A549 treated with DMSO at 1 μM for 4 hours (cell line): Measurements from ENCODE around the gene TAF4B. TPM values are rescaled to one million over a fixed set of nuclear protein-coding genes. Genes with fewer than 3 reads are reported as not detected.

Experiments used
- total RNA-seq: library from RNA; stranded (reverse); fragments of 200-300 nt; extraction: Qiagen RNA extraction; gene quantifications from 5 replicates; pipeline ENCODE4 v1.2.3, GENCODE V29; 2022; ENCODE audit warnings: low read depth

TAF4B gene, protein sequence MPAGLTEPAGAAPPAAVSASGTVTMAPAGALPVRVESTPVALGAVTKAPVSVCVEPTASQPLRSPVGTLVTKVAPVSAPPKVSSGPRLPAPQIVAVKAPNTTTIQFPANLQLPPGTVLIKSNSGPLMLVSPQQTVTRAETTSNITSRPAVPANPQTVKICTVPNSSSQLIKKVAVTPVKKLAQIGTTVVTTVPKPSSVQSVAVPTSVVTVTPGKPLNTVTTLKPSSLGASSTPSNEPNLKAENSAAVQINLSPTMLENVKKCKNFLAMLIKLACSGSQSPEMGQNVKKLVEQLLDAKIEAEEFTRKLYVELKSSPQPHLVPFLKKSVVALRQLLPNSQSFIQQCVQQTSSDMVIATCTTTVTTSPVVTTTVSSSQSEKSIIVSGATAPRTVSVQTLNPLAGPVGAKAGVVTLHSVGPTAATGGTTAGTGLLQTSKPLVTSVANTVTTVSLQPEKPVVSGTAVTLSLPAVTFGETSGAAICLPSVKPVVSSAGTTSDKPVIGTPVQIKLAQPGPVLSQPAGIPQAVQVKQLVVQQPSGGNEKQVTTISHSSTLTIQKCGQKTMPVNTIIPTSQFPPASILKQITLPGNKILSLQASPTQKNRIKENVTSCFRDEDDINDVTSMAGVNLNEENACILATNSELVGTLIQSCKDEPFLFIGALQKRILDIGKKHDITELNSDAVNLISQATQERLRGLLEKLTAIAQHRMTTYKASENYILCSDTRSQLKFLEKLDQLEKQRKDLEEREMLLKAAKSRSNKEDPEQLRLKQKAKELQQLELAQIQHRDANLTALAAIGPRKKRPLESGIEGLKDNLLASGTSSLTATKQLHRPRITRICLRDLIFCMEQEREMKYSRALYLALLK
- total RNA-seq, result 5.2 to 7.0 TPM (median 5.3 TPM) in 5 replicates

DNA sequence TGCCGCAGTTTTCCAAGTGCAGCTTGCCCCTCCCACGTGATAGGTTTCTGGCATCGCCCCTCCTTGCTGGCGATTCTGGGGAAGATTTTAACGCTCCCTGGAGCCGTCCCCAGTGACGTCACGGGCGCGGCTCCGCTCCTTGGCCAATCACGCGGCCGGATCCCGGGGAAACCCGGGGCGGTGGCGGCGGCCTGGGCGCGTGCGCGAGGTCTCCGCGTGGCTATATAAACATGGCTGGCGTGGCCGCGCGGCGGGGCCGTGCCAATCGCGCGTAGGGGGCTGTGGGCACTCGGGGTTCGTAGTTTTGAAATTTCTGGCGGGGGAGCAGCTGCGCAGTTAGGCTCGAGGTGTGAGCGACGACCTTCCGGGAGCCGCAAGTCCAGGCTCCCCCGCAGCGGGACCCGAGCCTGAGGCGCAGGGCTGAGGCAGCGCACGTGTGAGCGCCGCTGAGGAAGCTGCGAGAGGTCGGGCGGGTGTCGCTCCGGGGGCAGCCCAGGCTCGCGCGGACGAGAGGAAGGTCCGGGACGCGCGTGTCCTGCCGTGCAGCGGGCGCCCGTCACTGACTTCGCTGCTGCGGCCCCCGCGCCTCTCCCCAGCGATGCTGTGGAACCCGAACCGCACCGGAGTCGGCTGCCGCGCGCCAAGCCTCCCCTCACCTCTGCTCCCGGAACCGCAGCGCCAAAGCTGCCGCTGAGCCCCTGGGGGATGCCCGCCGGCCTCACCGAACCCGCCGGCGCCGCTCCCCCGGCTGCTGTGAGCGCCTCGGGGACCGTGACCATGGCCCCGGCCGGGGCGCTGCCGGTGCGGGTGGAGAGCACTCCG, at the start of gene TAF4B:
TSS of gene TAF4B (plus strand) at position 217 of the 822 bp plus-strand sequence. CDS start at position 706, 489 bp downstream.

Other genes starting within 250 kb of the TAF4B start
- gene SS18, start 135.8 kb upstream of the TAF4B start, total RNA-seq, result 50.1 to 75.7 TPM (median 58.8 TPM) in 5 replicates
- gene PSMA8, start 92.6 kb upstream of the TAF4B start, total RNA-seq, result not detected in 5 replicates